Endothelial cell of umbilical vein (primary cell): ENCODE data around the gene WASF2. TPM values are rescaled to one million over a fixed set of nuclear protein-coding genes. Genes with fewer than 3 reads are reported as not detected.

Experiments used
- BruUV-seq: library from RNA; stranded (reverse); fragments of 400-500 nt; replicated peaks from 2 replicates; lab custom pipeline; 2021; lab: Mats Ljungman, UMichigan
- CTCF ChIA-PET: fragments of 300-600, 350-600 bp; sonication (Branson Sonifier 250); formaldehyde crosslinking; loops from one replicate; lab custom pipeline; 2021; ENCODE audit warnings: antibody characterized with exemption, inconsistent platforms; lab: Charles Lee
- POLR2A ChIA-PET: fragments of 300-600, 350-600 bp; sonication (Branson Sonifier 250); formaldehyde crosslinking; loops from one replicate; lab custom pipeline; 2021; ENCODE audit warnings: antibody characterized with exemption, inconsistent platforms; lab: Charles Lee
- DNase-seq: peaks from one replicate; pipeline ENCODE4 v3.0.0-alpha.2; 2011; ENCODE audit warnings: low read depth, low spot score
- FAIRE-seq: peaks from 2 replicates; lab custom pipeline; 2011; peaks lifted over from hg19 to GRCh38; lab: Jason Lieb, UNC
- H2AFZ ChIP-seq: 2 replicates; pipeline ENCODE4 v1.6.0; 2012; ENCODE audit warnings: low read depth, low read length, control low read depth, inconsistent platforms
- H3K27ac ChIP-seq: 2 replicates; pipeline ENCODE4 v1.5.1; 2011; ENCODE audit warnings: low read depth, mild to moderate bottlenecking, control low read depth, low read length, moderate library complexity; ENCODE audit not compliant: insufficient read depth
- H3K27me3 ChIP-seq, 2 experiments: 2 replicates each; pipeline versions ENCODE4 v1.6.0 to v1.6.1; 2011; ENCODE audit warnings: low read length in 2 of 2, mixed read lengths in 1 of 2; ENCODE audit not compliant: control insufficient read depth in 2 of 2, insufficient read depth in 2 of 2
- H3K36me3 ChIP-seq, 2 experiments: 2 replicates in 1 of 2; 3 replicates in 1 of 2; pipeline ENCODE4 v1.5.1; 2011; ENCODE audit warnings: low read length in 2 of 2, mild to moderate bottlenecking in 1 of 2, moderate library complexity in 1 of 2; ENCODE audit not compliant: control insufficient read depth in 2 of 2, insufficient read depth in 2 of 2; ENCODE audit errors: extremely low read depth in 1 of 2
- H3K4me1 ChIP-seq: 3 replicates; pipeline ENCODE4 v1.5.1; 2011; ENCODE audit warnings: mild to moderate bottlenecking, low read length; ENCODE audit not compliant: control insufficient read depth, insufficient read depth; ENCODE audit errors: extremely low read depth
- H3K4me2 ChIP-seq: 2 replicates; pipeline ENCODE4 v1.6.1; 2011; ENCODE audit warnings: low read length, control low read depth, mixed read lengths; ENCODE audit not compliant: insufficient read depth
- H3K4me3 ChIP-seq, 3 experiments: fragments of 200-600 bp in 1 of 3; sonication (generic), shearing (Covaris generic) in 1 of 3; replicated peaks in 1 of 3; 2 replicates each; pipeline ENCODE4 v1.5.1; 2011 to 2016; ENCODE audit warnings: control low read depth in 3 of 3, low read length in 3 of 3, mild to moderate bottlenecking in 2 of 3, inconsistent platforms in 1 of 3, low read depth in 1 of 3, moderate library complexity in 1 of 3; ENCODE audit not compliant: insufficient read depth in 1 of 3
- H3K79me2 ChIP-seq: 2 replicates; pipeline ENCODE4 v1.6.0; 2012; ENCODE audit warnings: low read length, inconsistent platforms; ENCODE audit not compliant: control insufficient read depth, insufficient read depth
- H3K9ac ChIP-seq: replicated peaks from 2 replicates; pipeline ENCODE3; 2011; ENCODE audit warnings: low read length, control low read depth; ENCODE audit not compliant: insufficient read depth; ENCODE audit errors: extremely low read depth
- H3K9me1 ChIP-seq: replicated peaks from 3 replicates; pipeline ENCODE4 v1.6.0; 2011; ENCODE audit warnings: mild to moderate bottlenecking, low read length; ENCODE audit not compliant: control insufficient read depth, insufficient read depth; ENCODE audit errors: extremely low read depth
- H3K9me3 ChIP-seq: replicated peaks from 2 replicates; pipeline ENCODE4 v1.5.1; 2012; ENCODE audit warnings: low read length, inconsistent platforms; ENCODE audit not compliant: control insufficient read depth, insufficient read depth
- H4K20me1 ChIP-seq: replicated peaks from 2 replicates; pipeline ENCODE3; 2011; ENCODE audit warnings: mild to moderate bottlenecking, low read length; ENCODE audit not compliant: control insufficient read depth, insufficient read depth; ENCODE audit errors: extremely low read depth
- EZH2 ChIP-seq: IDR thresholded peaks from 2 replicates; pipeline ENCODE4 v1.6.1; 2012; ENCODE audit warnings: borderline replicate concordance, low read depth, mild to moderate bottlenecking, moderate library complexity, low read length, inconsistent platforms; ENCODE audit not compliant: severe bottlenecking
- FOS ChIP-seq: IDR thresholded peaks from 2 replicates; pipeline ENCODE4 v1.6.1; 2011; ENCODE audit warnings: mild to moderate bottlenecking, low read length, moderate library complexity, borderline replicate concordance; ENCODE audit not compliant: insufficient read depth
- GATA2 ChIP-seq: IDR thresholded peaks from 2 replicates; pipeline ENCODE4 v1.7.0; 2011; ENCODE audit warnings: low read depth, mild to moderate bottlenecking, moderate library complexity, mixed read lengths, low read length; ENCODE audit not compliant: insufficient read length, insufficient read depth
- JUN ChIP-seq: IDR thresholded peaks from 2 replicates; pipeline ENCODE4 v1.6.1; 2011; ENCODE audit warnings: borderline replicate concordance, low read depth; ENCODE audit not compliant: insufficient read length, insufficient read depth
- MYC ChIP-seq: IDR thresholded peaks from one replicate; pipeline ENCODE4 v1.6.1; 2011; ENCODE audit warnings: mild to moderate bottlenecking, low read depth, low read length
- POLR2A ChIP-seq: IDR thresholded peaks from 2 replicates; pipeline ENCODE4 v1.6.1; 2012; ENCODE audit warnings: low read depth, mild to moderate bottlenecking, control low read depth, low read length
- POLR2AphosphoS5 ChIP-seq: IDR thresholded peaks from 2 replicates; pipeline ENCODE4 v1.6.1; 2012; ENCODE audit warnings: low read depth, mild to moderate bottlenecking, control low read depth, low read length, moderate library complexity; ENCODE audit not compliant: insufficient read depth
- dilution Hi-C: fragments of 300-500 bp; cut with MboI; formaldehyde crosslinking; loops from one replicate; pipeline ENCODE4 v1.15.0; 2019; ENCODE audit warnings: low sequenced_read_pairs; ENCODE audit not compliant: extremely low pct_ligation_motif_present
- intact Hi-C: fragments of 100-400 bp; cut with micrococcal nuclease; formaldehyde crosslinking; loops from one replicate; pipeline ENCODE4 v1.10.0; 2022
- polyA plus RNA-seq, 4 experiments: library from polyadenylated mRNA; depleted of rRNA in 3 of 4; stranded (reverse) in 3 of 4; unstranded in 1 of 4; fragments of >200 nt; gene quantifications; 2 replicates each; pipeline versions ENCODE4 v1.2.1 to v1.2.3, GENCODE V29; 2011 to 2012; ENCODE audit warnings: missing spikeins in 1 of 4
- total RNA-seq: library from RNA; stranded (reverse); gene quantifications from 2 replicates; pipeline ENCODE4 v1.2.3, GENCODE V29; 2021
- TF ChIP-seq, protein P1 (sequence below), 2 donors: IDR thresholded peaks; 1 replicate in 1 of 2; 2 replicates in 1 of 2; pipeline ENCODE4 v1.5.1; 2011; ENCODE audit warnings: low read length in 2 of 2, mild to moderate bottlenecking in 2 of 2, moderate library complexity in 2 of 2, control low read depth in 1 of 2, inconsistent platforms in 1 of 2, low read depth in 1 of 2; ENCODE audit not compliant: insufficient read depth in 1 of 2; ENCODE audit errors: extremely low read depth in 1 of 2
- TF ChIP-seq, protein P2 (sequence below): IDR thresholded peaks from 2 replicates; pipeline ENCODE4 v1.6.1; 2011; ENCODE audit not compliant: insufficient read depth, insufficient read length

Gene WASF2
- total and polyA plus RNA-seq, 2 donors (not counting 3 experiments of a cell fraction or from before 2014, with no cell fraction given) = 76.9 to 172 TPM

DNA sequence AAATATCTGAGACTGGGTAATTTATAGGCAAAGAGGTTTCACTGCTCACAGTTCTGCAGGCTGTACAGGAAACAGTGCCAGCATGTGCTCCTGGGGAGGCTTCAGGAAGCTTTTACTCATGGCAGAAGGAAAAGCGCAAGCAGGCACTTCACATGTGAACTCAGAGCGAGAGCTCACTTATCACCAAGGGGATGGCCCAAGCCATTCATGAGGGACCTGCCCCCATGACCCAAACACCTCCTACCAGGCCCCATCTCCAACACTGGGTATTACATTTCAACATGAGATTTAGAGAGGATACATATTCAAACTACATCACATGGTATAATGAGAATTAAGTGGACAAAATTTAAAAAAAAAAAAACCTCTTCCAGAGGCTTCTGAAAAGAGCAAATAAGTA, 13.7 kb downstream of the WASF2 start:
- Histone ChIP-seq H3K4me2 (no peak overlapping the region), H2AFZ (no peak overlapping the region), H3K36me3 (no peaks in the 10 kb centered on the region), H3K9me3 (no peaks in the 10 kb centered on the region), H3K27me3 (no peaks in the 10 kb centered on the region), H3K79me2 (peaks cover 89% of the 10 kb centered on the region), H3K9ac (no peak overlapping the region), H3K9me1 (no peaks in the 10 kb centered on the region), H4K20me1 (peaks cover 10% of the 10 kb centered on the region), H3K27ac (no peak overlapping the region), H3K4me3 (no peak overlapping the region), H3K4me1 (no peaks in the 10 kb centered on the region)
- no peak for DNase-seq
- no peak for TF ChIP-seq GATA2
- FAIRE-seq = no peak
- intact Hi-C loops (no loop called here), dilution Hi-C loops (no loop called here)
- ChIA-PET POLR2A (no interaction called here), CTCF (interaction anchor here (1.0 to 1.2 kb wide), 2 partner anchors 8 to 17 kb away, joined by 3 to 4 read pairs; no protein-coding TSS in a partner anchor)
- BruUV-seq = no TSS peak

- Histone ChIP-seq H3K9me1 (no peaks in the 10 kb centered on the region), H3K36me3 (no peaks in the 10 kb centered on the region), H3K9me3 (no peaks in the 10 kb centered on the region), H4K20me1 (peaks cover 10% of the 10 kb centered on the region), H3K4me1 (no peaks in the 10 kb centered on the region), H3K27ac (no peak overlapping the region), H3K4me2 (no peak overlapping the region), H3K79me2 (peaks cover 88% of the 10 kb centered on the region), H3K9ac (no peak overlapping the region), H3K27me3 (no peaks in the 10 kb centered on the region), H3K4me3 (no peak overlapping the region), H2AFZ (no peak overlapping the region)
- intact Hi-C loops (no loop called here), dilution Hi-C loops (no loop called here)
- CTCF ChIA-PET = no interaction called here
- POLR2A ChIA-PET = no interaction called here
- no TSS peak for BruUV-seq
- FAIRE-seq (no peak), DNase-seq (no peak)
- TF ChIP-seq FOS (no peak), JUN (no peak), MYC (no peak), POLR2A (no peak), POLR2AphosphoS5 (no peak), GATA2 (no peak), EZH2 (no peak)
- TF ChIP-seq, protein P1, sequence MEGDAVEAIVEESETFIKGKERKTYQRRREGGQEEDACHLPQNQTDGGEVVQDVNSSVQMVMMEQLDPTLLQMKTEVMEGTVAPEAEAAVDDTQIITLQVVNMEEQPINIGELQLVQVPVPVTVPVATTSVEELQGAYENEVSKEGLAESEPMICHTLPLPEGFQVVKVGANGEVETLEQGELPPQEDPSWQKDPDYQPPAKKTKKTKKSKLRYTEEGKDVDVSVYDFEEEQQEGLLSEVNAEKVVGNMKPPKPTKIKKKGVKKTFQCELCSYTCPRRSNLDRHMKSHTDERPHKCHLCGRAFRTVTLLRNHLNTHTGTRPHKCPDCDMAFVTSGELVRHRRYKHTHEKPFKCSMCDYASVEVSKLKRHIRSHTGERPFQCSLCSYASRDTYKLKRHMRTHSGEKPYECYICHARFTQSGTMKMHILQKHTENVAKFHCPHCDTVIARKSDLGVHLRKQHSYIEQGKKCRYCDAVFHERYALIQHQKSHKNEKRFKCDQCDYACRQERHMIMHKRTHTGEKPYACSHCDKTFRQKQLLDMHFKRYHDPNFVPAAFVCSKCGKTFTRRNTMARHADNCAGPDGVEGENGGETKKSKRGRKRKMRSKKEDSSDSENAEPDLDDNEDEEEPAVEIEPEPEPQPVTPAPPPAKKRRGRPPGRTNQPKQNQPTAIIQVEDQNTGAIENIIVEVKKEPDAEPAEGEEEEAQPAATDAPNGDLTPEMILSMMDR (IDR thresholded peaks at IDR 0.05; ENCODE audit: extremely low read depth in 1 of 2, insufficient read depth in 1 of 2, low read depth in 1 of 2, low read length in 2 of 2) = no peak
- TF ChIP-seq, protein P2, sequence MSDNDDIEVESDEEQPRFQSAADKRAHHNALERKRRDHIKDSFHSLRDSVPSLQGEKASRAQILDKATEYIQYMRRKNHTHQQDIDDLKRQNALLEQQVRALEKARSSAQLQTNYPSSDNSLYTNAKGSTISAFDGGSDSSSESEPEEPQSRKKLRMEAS = no peak
Observed at GRCh38 chr1:27475720-27476119, 14.2 kb downstream of the WASF2 start.
